Omental fat pad (tissue), 4 donors: ENCODE measurements around the gene COPZ2. TPM values are rescaled to one million over a fixed set of nuclear protein-coding genes. Genes with fewer than 3 reads are reported as not detected.

Experiments used
- ATAC-seq: fragments of 150-250 bp; one replicate; pipeline ENCODE4 v1.9.1; 2016; ENCODE audit warnings: mild to moderate bottlenecking, moderate library complexity; ENCODE audit not compliant: low FRiP score
- DNase-seq: peaks from one replicate; pipeline ENCODE4 v3.0.0-alpha.2; 2019; ENCODE audit warnings: low spot score
- CTCF ChIP-seq, 3 donors: fragments of 450-650 bp; IDR thresholded peaks; one replicate each; pipeline ENCODE4 v1.5.1; 2016 to 2017; ENCODE audit warnings: antibody characterized with exemption in 3 of 3, mild to moderate bottlenecking in 3 of 3, moderate library complexity in 2 of 3
- total RNA-seq, 4 donors: library from RNA; depleted of rRNA; stranded (reverse); fragments of >200 nt; gene quantifications; one replicate each; pipeline ENCODE4 v1.1.0, GENCODE V29; 2016

Gene COPZ2
- total RNA-seq, 4 donors from 2014 or later: 43.8 to 61.8 (median 49.7) TPM

- DNase-seq (no peak), ATAC-seq (no peak)
- no peak for TF ChIP-seq CTCF (IDR thresholded peaks at IDR 0.05)
These were observed 24.9 kb downstream of the COPZ2 start for GRCh38 chr17:48012654-48013053.

DNA sequence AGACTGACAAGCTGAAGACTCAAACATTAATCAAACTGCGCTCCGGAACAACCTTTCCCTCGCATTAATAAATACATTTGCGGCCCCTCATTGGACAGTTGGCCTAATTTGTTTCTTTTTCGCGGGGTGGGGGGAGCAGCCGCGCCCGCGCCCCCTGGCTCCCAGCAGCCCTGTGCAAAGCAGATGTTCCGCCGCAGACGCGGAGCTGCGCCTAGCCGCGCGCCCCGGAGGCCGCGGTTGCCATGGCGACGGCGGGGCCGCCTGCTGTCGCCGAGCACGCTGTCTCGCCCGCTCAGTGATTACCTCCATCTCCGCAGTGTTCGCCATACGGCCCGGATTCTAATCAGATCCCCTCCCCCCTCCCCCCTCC, 25.5 kb downstream of the COPZ2 start:
- TF ChIP-seq CTCF (IDR thresholded peaks at IDR 0.05): no peak
- DNase-seq (no peak), ATAC-seq (no peak)

- TF ChIP-seq CTCF (IDR thresholded peaks at IDR 0.05): no peak
- ATAC-seq: no peak
- DNase-seq: no peak
These were observed 26.0 kb downstream of the COPZ2 start for GRCh38 chr17:48011405-48012150.

- ATAC-seq (no peak), DNase-seq (no peak)
- no peak for TF ChIP-seq CTCF (IDR thresholded peaks at IDR 0.05)
These were observed 27.4 kb downstream of the COPZ2 start for GRCh38 chr17:48010193-48010592.

DNA sequence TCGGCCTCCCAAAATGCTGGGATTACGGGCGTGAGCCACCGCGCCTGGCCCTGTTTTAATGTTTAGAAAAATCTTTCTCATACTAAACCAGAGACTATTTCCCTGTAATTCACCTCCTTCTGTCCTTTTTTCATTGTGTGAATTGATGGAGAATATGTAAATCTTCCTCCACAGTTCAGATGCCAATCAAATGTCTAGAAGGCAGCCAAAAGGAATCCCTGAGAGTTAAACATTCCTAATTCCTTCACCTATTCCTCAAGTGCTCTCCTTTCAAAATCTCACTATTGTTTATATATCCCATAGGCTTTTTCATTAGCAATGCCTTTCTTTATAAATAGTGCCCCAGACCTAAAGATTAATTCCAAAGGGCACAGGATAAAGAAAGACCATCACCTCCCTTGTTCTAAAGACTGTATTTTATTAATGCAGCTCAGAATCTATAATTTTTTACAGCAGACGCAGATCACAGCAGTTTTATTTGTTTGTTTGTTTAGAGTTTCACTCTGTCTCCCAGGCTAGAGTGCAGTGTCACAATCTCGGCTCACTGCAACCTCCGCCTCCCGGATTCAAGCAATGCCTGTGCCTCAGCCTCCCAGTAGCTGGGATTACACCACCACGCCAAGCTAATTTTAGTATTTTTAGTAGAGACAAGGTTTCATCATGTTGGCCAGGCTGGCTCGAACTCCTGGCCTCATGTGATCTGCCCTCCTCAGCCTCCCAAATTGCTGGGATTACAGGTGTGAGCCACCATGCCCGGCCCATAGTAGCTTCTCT, 30.5 kb downstream of the COPZ2 start:
- DNase-seq (no peak), ATAC-seq (no peak)
- TF ChIP-seq CTCF (IDR thresholded peaks at IDR 0.05): no peak

GRCh38 chr17:48004983-48005382, 32.6 kb downstream of the COPZ2 start:
- no peak for ATAC-seq
- no peak for DNase-seq
- no peak for TF ChIP-seq CTCF (IDR thresholded peaks at IDR 0.05)
